GM19452 (cell line): ENCODE results near the gene CDC14A.
"Not testable (repeated sequence)": the region's sequence is repeated elsewhere in the genome, so short reads cannot be mapped to it uniquely, and the experiment has no call there.

Source experiments
- ATAC-seq: cut with Tn5 transposase; IDR thresholded peaks from one replicate; pipeline ENCODE4 v1.9.1; 2021; ENCODE audit not compliant: unreplicated experiment

Gene CDC14A

GRCh38 chr1:100400404-100400803 is 48.1 kb downstream of the CDC14A start:
- ATAC-seq: no peak

GRCh38 chr1:100404821-100405220 is 52.5 kb downstream of the CDC14A start:
- ATAC-seq: no peak

- not testable (repeated sequence) for ATAC-seq
These were observed 53.6 kb downstream of the CDC14A start for GRCh38 chr1:100405902-100406301.

GRCh38 chr1:100407390-100407789 is 55.1 kb downstream of the CDC14A start:
- ATAC-seq: not testable (repeated sequence)

- ATAC-seq: no peak
These were observed 58.7 kb downstream of the CDC14A start for GRCh38 chr1:100411019-100411418.

- ATAC-seq: no peak
These were observed 59.3 kb downstream of the CDC14A start for GRCh38 chr1:100411574-100411973.

- ATAC-seq: no peak
These were observed 60.7 kb downstream of the CDC14A start for GRCh38 chr1:100413035-100413434.

- ATAC-seq: no peak
These were observed 62.6 kb downstream of the CDC14A start for GRCh38 chr1:100414693-100415497.

- no peak for ATAC-seq
These were observed 63.1 kb downstream of the CDC14A start for GRCh38 chr1:100415498-100415778.

- ATAC-seq: no peak
These were observed 66.8 kb downstream of the CDC14A start for GRCh38 chr1:100419072-100419471.

GRCh38 chr1:100422065-100422464 is 69.8 kb downstream of the CDC14A start:
- ATAC-seq: no peak

- ATAC-seq: peak; percentile 91
These were observed 71.6 kb downstream of the CDC14A start for GRCh38 chr1:100423832-100424337.

- ATAC-seq: no peak
These were observed 75.9 kb downstream of the CDC14A start for GRCh38 chr1:100428160-100428559.

GRCh38 chr1:100430325-100430756 is 78.0 kb downstream of the CDC14A start:
- no peak for ATAC-seq

GRCh38 chr1:100431954-100432353 is 79.6 kb downstream of the CDC14A start:
- no peak for ATAC-seq

- ATAC-seq: no peak
These were observed 81.3 kb downstream of the CDC14A start for GRCh38 chr1:100433563-100433962.

GRCh38 chr1:100434831-100435230 is 82.5 kb downstream of the CDC14A start:
- no peak for ATAC-seq

- no peak for ATAC-seq
These were observed 86.1 kb downstream of the CDC14A start for GRCh38 chr1:100438375-100438774.

GRCh38 chr1:100438789-100439188 is 86.5 kb downstream of the CDC14A start:
- ATAC-seq: no peak

- ATAC-seq: no peak
These were observed 87.9 kb downstream of the CDC14A start for GRCh38 chr1:100440075-100440809.

GRCh38 chr1:100441146-100441545 is 88.8 kb downstream of the CDC14A start:
- ATAC-seq: no peak

GRCh38 chr1:100441651-100442050 is 89.3 kb downstream of the CDC14A start:
- no peak for ATAC-seq
